Liver (tissue), 9 donors: ENCODE data around the gene HMHB1. TPM values are rescaled to one million over a fixed set of nuclear protein-coding genes. Genes with fewer than 3 reads are reported as not detected.

Experiments
- DNase-seq: peaks from one replicate; pipeline ENCODE4 v3.0.0-alpha.2; 2017; ENCODE audit warnings: low spot score
- H3K27ac ChIP-seq, 2 donors: one replicate each; pipeline ENCODE4 v1.7.0; 2013; ENCODE audit warnings: inconsistent platforms in 2 of 2, low read length in 2 of 2, control low read depth in 1 of 2, low read depth in 1 of 2, mild to moderate bottlenecking in 1 of 2
- H3K27me3 ChIP-seq, 4 donors: one replicate each; pipeline versions ENCODE4 v1.6.1 to v1.7.0; 2013; ENCODE audit warnings: low read length in 3 of 4, inconsistent platforms in 1 of 4, mild to moderate bottlenecking in 1 of 4, moderate library complexity in 1 of 4; ENCODE audit not compliant: control insufficient read depth in 4 of 4, insufficient read depth in 4 of 4
- H3K36me3 ChIP-seq, 4 donors: one replicate each; pipeline versions ENCODE4 v1.6.1 to v1.7.0; 2013; ENCODE audit warnings: low read length in 3 of 4, mild to moderate bottlenecking in 3 of 4, low read depth in 1 of 4, moderate library complexity in 1 of 4; ENCODE audit not compliant: control insufficient read depth in 4 of 4, insufficient read depth in 3 of 4
- H3K4me1 ChIP-seq, 4 donors: one replicate each; pipeline versions ENCODE4 v1.6.1 to v1.7.0; 2013; ENCODE audit warnings: low read length in 3 of 4, mild to moderate bottlenecking in 3 of 4, moderate library complexity in 1 of 4; ENCODE audit not compliant: control insufficient read depth in 4 of 4, insufficient read depth in 4 of 4
- H3K4me3 ChIP-seq, 3 donors: one replicate each; pipeline versions ENCODE4 v1.6.1 to v1.7.0; 2013; ENCODE audit warnings: low read length in 3 of 3, control low read depth in 1 of 3, low read depth in 1 of 3, mild to moderate bottlenecking in 1 of 3
- H3K9ac ChIP-seq, 2 donors: one replicate each; pipeline ENCODE4 v1.7.0; 2013; ENCODE audit warnings: low read length in 2 of 2, mild to moderate bottlenecking in 2 of 2, moderate library complexity in 2 of 2, control low read depth in 1 of 2, low read depth in 1 of 2
- H3K9me3 ChIP-seq, 4 donors: one replicate each; pipeline versions ENCODE4 v1.6.1 to v1.7.0; 2013; ENCODE audit warnings: low read length in 3 of 4; ENCODE audit not compliant: control insufficient read depth in 4 of 4
- EGR1 ChIP-seq, 2 donors: IDR thresholded peaks; 2 replicates each; pipeline ENCODE4 v1.6.1; 2016 to 2018; ENCODE audit warnings: antibody characterized with exemption in 2 of 2, low read depth in 2 of 2
- FOXA1 ChIP-seq: IDR thresholded peaks from 2 replicates; pipeline ENCODE4 v1.6.1; 2016; ENCODE audit warnings: antibody characterized with exemption
- FOXA2 ChIP-seq: IDR thresholded peaks from 2 replicates; pipeline ENCODE4 v1.6.1; 2016; ENCODE audit warnings: antibody characterized with exemption
- GABPA ChIP-seq, 2 donors: IDR thresholded peaks in 1 of 2; conservative IDR thresholded peaks in 1 of 2; 2 replicates each; pipeline ENCODE4 v1.6.1; 2016; ENCODE audit warnings: antibody characterized with exemption in 2 of 2, mild to moderate bottlenecking in 1 of 2, moderate library complexity in 1 of 2
- JUND ChIP-seq, 2 donors: IDR thresholded peaks; 2 replicates each; pipeline ENCODE4 v1.6.1; 2016; ENCODE audit warnings: antibody characterized with exemption in 2 of 2
- NR2F2 ChIP-seq: IDR thresholded peaks from 2 replicates; pipeline ENCODE4 v1.6.1; 2016; ENCODE audit warnings: antibody characterized with exemption
- RAD21 ChIP-seq, 2 donors: IDR thresholded peaks; 2 replicates each; pipeline ENCODE4 v1.6.1; 2016; ENCODE audit warnings: antibody characterized with exemption in 2 of 2, mild to moderate bottlenecking in 2 of 2
- RXRA ChIP-seq, 2 donors: IDR thresholded peaks; 2 replicates each; pipeline ENCODE4 v1.6.1; 2017 to 2018; ENCODE audit warnings: antibody characterized with exemption in 2 of 2, mild to moderate bottlenecking in 1 of 2
- SP1 ChIP-seq: IDR thresholded peaks from 2 replicates; pipeline ENCODE4 v1.6.1; 2018; ENCODE audit warnings: antibody characterized with exemption, mild to moderate bottlenecking
- TAF1 ChIP-seq: conservative IDR thresholded peaks from 2 replicates; pipeline ENCODE4 v1.6.1; 2016; ENCODE audit warnings: antibody characterized with exemption, mild to moderate bottlenecking
- YY1 ChIP-seq: IDR thresholded peaks from 2 replicates; pipeline ENCODE4 v1.6.1; 2016; ENCODE audit warnings: antibody characterized with exemption, mild to moderate bottlenecking
- WGBS: extraction: QIAGEN DNeasy Blood & Tissue Kit; methylation state at CpG from one replicate; pipeline ENCODE4 v1.1.7; 2013; 5-methylcytosine and 5-hydroxymethylcytosine counted together
- polyA plus RNA-seq, 2 donors: library from polyadenylated mRNA; stranded (reverse) in 1 of 2; unstranded in 1 of 2; fragments of 200-250 nt in 1 of 2; fragments of >200 nt in 1 of 2; fragmentation: Nextera tagmentation in 1 of 2; extraction: Ambion mirVana in 1 of 2; gene quantifications; one replicate each; pipeline versions ENCODE4 v1.2.1 to v1.2.3, GENCODE V29; 2013 to 2015
- total RNA-seq, 2 donors: library from RNA; depleted of rRNA; stranded (reverse); fragments of >200 nt; gene quantifications; one replicate each; pipeline ENCODE4 v1.2.3, GENCODE V29; 2014
- TF ChIP-seq, protein P1 (sequence below): IDR thresholded peaks from 2 replicates; pipeline ENCODE4 v1.6.1; 2016; ENCODE audit warnings: antibody characterized with exemption
- TF ChIP-seq, protein P2 (sequence below): fragments of 150-350 bp; IDR thresholded peaks from 2 replicates; pipeline ENCODE4 v1.5.1; 2017; ENCODE audit warnings: improper control_type of control experiment, low read depth, low read length; ENCODE audit not compliant: missing input control
- TF ChIP-seq, protein P3 (sequence below): IDR thresholded peaks from 2 replicates; pipeline ENCODE4 v1.6.1; 2016; ENCODE audit warnings: antibody characterized with exemption, mild to moderate bottlenecking
- TF ChIP-seq, protein P4 (sequence below): IDR thresholded peaks from 2 replicates; pipeline ENCODE4 v1.6.1; 2016; ENCODE audit warnings: antibody characterized with exemption
- TF ChIP-seq, protein P5 (sequence below): IDR thresholded peaks from 2 replicates; pipeline ENCODE4 v1.6.1; 2016; ENCODE audit warnings: antibody characterized with exemption
- donor health status: healthy.
- donor health status: healthy.
- donor health status: healthy.
- donor health status: healthy.
- donor health status: healthy.

The HMHB1 gene
- total and polyA plus RNA-seq, 4 donors = not detected

DNA sequence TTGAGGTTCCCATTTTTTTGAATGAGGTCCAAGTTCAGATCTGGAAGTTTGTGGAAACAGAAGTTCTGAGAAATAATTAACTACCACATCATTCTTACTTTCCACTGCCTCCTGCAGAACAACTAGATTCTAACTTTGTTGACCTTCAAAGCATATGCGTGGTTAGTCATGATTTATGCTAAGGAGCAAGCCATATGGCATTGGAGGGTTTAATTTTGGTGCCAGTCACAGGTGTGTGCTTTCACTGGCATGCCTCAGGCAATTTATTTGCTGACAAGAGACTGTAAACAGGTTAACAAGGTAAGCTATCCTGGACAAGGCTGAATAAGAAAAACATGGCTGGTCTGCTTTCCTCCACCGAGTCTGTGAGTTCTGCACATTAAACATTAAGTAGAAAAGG is 31.5 kb downstream of the HMHB1 start:
- Histone ChIP-seq H3K4me1 (no peaks in the 10 kb centered on the region), H3K9me3 (no peaks in the 10 kb centered on the region), H3K4me3 (no peak overlapping the region), H3K27me3 (peaks cover 0 to 2% (median 0%) of the 10 kb centered on the region in 4 donors), H3K36me3 (no peaks in the 10 kb centered on the region), H3K9ac (no peak overlapping the region), H3K27ac (no peak overlapping the region)
- WGBS = 68% methylated on average over 2 of the region's 2 CpGs
- no peak for TF ChIP-seq NR2F2
- TF ChIP-seq, protein P1, sequence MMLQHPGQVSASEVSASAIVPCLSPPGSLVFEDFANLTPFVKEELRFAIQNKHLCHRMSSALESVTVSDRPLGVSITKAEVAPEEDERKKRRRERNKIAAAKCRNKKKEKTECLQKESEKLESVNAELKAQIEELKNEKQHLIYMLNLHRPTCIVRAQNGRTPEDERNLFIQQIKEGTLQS = no peak
- TF ChIP-seq JUND (IDR thresholded peaks at IDR 0.05) = no peak
- TF ChIP-seq TAF1 = no peak
- no peak for TF ChIP-seq FOXA2
- TF ChIP-seq, protein P2, sequence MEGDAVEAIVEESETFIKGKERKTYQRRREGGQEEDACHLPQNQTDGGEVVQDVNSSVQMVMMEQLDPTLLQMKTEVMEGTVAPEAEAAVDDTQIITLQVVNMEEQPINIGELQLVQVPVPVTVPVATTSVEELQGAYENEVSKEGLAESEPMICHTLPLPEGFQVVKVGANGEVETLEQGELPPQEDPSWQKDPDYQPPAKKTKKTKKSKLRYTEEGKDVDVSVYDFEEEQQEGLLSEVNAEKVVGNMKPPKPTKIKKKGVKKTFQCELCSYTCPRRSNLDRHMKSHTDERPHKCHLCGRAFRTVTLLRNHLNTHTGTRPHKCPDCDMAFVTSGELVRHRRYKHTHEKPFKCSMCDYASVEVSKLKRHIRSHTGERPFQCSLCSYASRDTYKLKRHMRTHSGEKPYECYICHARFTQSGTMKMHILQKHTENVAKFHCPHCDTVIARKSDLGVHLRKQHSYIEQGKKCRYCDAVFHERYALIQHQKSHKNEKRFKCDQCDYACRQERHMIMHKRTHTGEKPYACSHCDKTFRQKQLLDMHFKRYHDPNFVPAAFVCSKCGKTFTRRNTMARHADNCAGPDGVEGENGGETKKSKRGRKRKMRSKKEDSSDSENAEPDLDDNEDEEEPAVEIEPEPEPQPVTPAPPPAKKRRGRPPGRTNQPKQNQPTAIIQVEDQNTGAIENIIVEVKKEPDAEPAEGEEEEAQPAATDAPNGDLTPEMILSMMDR = no peak
- no peak for TF ChIP-seq EGR1 (IDR thresholded peaks at IDR 0.05; ENCODE audit: low read depth in 2 of 2)
- TF ChIP-seq, protein P3, sequence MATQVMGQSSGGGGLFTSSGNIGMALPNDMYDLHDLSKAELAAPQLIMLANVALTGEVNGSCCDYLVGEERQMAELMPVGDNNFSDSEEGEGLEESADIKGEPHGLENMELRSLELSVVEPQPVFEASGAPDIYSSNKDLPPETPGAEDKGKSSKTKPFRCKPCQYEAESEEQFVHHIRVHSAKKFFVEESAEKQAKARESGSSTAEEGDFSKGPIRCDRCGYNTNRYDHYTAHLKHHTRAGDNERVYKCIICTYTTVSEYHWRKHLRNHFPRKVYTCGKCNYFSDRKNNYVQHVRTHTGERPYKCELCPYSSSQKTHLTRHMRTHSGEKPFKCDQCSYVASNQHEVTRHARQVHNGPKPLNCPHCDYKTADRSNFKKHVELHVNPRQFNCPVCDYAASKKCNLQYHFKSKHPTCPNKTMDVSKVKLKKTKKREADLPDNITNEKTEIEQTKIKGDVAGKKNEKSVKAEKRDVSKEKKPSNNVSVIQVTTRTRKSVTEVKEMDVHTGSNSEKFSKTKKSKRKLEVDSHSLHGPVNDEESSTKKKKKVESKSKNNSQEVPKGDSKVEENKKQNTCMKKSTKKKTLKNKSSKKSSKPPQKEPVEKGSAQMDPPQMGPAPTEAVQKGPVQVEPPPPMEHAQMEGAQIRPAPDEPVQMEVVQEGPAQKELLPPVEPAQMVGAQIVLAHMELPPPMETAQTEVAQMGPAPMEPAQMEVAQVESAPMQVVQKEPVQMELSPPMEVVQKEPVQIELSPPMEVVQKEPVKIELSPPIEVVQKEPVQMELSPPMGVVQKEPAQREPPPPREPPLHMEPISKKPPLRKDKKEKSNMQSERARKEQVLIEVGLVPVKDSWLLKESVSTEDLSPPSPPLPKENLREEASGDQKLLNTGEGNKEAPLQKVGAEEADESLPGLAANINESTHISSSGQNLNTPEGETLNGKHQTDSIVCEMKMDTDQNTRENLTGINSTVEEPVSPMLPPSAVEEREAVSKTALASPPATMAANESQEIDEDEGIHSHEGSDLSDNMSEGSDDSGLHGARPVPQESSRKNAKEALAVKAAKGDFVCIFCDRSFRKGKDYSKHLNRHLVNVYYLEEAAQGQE = no peak
- TF ChIP-seq RXRA (IDR thresholded peaks at IDR 0.05) = no peak
- TF ChIP-seq, protein P4, sequence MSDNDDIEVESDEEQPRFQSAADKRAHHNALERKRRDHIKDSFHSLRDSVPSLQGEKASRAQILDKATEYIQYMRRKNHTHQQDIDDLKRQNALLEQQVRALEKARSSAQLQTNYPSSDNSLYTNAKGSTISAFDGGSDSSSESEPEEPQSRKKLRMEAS = no peak
- no peak for DNase-seq

DNA sequence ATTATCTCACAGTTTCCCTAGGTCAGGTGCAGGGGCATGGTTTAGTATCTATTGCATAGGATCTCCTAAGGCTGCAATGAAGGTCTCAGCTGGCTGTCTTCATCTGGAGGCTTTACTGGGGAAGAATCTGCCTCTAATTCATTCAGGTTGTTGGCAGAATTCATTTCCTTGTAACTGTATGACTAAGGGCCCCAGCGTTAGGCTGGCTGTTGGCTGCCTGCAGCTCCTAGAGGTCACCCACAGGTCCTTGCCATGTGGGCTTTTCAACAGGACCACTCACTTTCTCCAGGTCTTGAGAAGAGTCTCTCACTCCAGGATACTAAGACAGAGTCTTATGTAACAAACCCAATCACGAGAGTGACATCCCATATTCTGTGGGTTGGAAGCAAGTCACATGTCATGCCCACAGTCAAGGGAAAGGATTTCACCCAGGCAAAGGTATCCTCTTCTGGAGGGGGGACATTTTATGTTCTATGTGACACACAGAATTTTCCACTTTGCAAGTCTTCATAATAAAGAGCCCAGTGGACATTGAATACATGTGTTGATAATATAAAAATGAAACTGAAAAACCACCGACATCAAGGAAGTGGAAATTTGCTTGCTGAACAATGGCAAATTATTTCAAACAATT is 38.2 kb downstream of the HMHB1 start:
- no peaks in the 10 kb centered on the region for H3K4me1 ChIP-seq
- H3K9ac ChIP-seq = no peak overlapping the region
- H3K9me3 ChIP-seq = no peaks in the 10 kb centered on the region
- 65% methylated on average over 3 of the region's 3 CpGs for WGBS
- H3K36me3 ChIP-seq = no peaks in the 10 kb centered on the region
- no peaks in the 10 kb centered on the region for H3K27me3 ChIP-seq
- H3K4me3 ChIP-seq = no peak overlapping the region
- H3K27ac ChIP-seq = no peak overlapping the region
- no peak for DNase-seq
- TF ChIP-seq, protein P3 = no peak
- TF ChIP-seq GABPA (IDR thresholded peaks at IDR 0.05 in 1 of 2, conservative IDR thresholded peaks at IDR 0.05 in 1 of 2) (no peak), YY1 (no peak), RAD21 (IDR thresholded peaks at IDR 0.05) (no peak), EGR1 (IDR thresholded peaks at IDR 0.05; ENCODE audit: low read depth in 2 of 2) (no peak), JUND (IDR thresholded peaks at IDR 0.05) (no peak), NR2F2 (no peak), FOXA1 (no peak), FOXA2 (no peak), RXRA (IDR thresholded peaks at IDR 0.05) (no peak), SP1 (no peak), TAF1 (no peak)
- TF ChIP-seq, protein P1 = no peak
- TF ChIP-seq, protein P2 = no peak
- TF ChIP-seq, protein P5, sequence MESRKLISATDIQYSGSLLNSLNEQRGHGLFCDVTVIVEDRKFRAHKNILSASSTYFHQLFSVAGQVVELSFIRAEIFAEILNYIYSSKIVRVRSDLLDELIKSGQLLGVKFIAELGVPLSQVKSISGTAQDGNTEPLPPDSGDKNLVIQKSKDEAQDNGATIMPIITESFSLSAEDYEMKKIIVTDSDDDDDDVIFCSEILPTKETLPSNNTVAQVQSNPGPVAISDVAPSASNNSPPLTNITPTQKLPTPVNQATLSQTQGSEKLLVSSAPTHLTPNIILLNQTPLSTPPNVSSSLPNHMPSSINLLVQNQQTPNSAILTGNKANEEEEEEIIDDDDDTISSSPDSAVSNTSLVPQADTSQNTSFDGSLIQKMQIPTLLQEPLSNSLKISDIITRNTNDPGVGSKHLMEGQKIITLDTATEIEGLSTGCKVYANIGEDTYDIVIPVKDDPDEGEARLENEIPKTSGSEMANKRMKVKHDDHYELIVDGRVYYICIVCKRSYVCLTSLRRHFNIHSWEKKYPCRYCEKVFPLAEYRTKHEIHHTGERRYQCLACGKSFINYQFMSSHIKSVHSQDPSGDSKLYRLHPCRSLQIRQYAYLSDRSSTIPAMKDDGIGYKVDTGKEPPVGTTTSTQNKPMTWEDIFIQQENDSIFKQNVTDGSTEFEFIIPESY = no peak
